Lung microvascular endothelial cell (primary cell): ENCODE results near the gene OR10D3. TPM values are rescaled to one million over a fixed set of nuclear protein-coding genes. Genes with fewer than 3 reads are reported as not detected.

ENCODE experiments used
- total RNA-seq: library from RNA; depleted of rRNA; stranded (reverse); fragments of >200 nt; gene quantifications from 2 replicates; pipeline ENCODE4 v1.2.1, GENCODE V29; 2014

Gene OR10D3
- total RNA-seq, 1 donor from 2014 or later, result not detected

Other genes starting within 250 kb of the OR10D3 start
- gene OR4D5, start 243.7 kb upstream of the OR10D3 start, total RNA-seq, result not detected in 2 replicates
- gene OR6T1, start 239.5 kb upstream of the OR10D3 start, total RNA-seq, result not detected in 2 replicates
- not detected in 2 replicates for gene OR10S1, start 205.6 kb upstream of the OR10D3 start, total RNA-seq
- gene OR10G6, start 188.2 kb upstream of the OR10D3 start, total RNA-seq, result not detected in 2 replicates
- not detected in 2 replicates for gene OR10G4, start 170.3 kb upstream of the OR10D3 start, total RNA-seq
- gene OR10G9, start 160.3 kb upstream of the OR10D3 start, total RNA-seq, result not detected in 2 replicates
- not detected in 2 replicates for gene OR10G8, start 156.5 kb upstream of the OR10D3 start, total RNA-seq
- gene OR10G7, start 142.0 kb upstream of the OR10D3 start, total RNA-seq, result not detected in 2 replicates
- gene VWA5A, start 67.9 kb upstream of the OR10D3 start, total RNA-seq, result 3.2 and 4.1 TPM in 2 replicates
- gene OR8G1, start 57.8 kb downstream of the OR10D3 start, total RNA-seq, result not detected in 2 replicates
- gene OR8G5, start 73.0 kb downstream of the OR10D3 start, total RNA-seq, result not detected in 2 replicates
- gene OR8D1, start 130.6 kb downstream of the OR10D3 start, total RNA-seq, result not detected in 2 replicates
- gene OR8D2, start 136.9 kb downstream of the OR10D3 start, total RNA-seq, result not detected in 2 replicates
- gene OR8B2, start 201.2 kb downstream of the OR10D3 start, total RNA-seq, result not detected in 2 replicates
- gene OR8B3, start 215.7 kb downstream of the OR10D3 start, total RNA-seq, result not detected in 2 replicates
- not detected in 2 replicates for gene OR8B4, start 241.5 kb downstream of the OR10D3 start, total RNA-seq